K562 (cell line): Measurements from ENCODE around the gene COL9A3. TPM values are rescaled to one million over a fixed set of nuclear protein-coding genes. Genes with fewer than 3 reads are reported as not detected.

Experiments
- ATAC-seq: fragments of 200-7000 bp; cut with Tn5 transposase; 3 replicates; pipeline ENCODE4 v1.9.1; 2020; ENCODE audit warnings: moderate library complexity
- BruUV-seq: library from RNA; stranded (reverse); fragments of 400-500 nt; replicated peaks from 2 replicates; lab custom pipeline; 2021; lab: Mats Ljungman, UMichigan
- CTCF ChIA-PET: fragments of 300-600 bp; formaldehyde crosslinking; extraction: SDS; loops from one replicate; lab custom pipeline; 2021; ENCODE audit warnings: low intra/inter-chr PET ratio; lab: Yijun Ruan, JAX
- POLR2A ChIA-PET: fragments of 300-600, 350-650 bp; sonication (Branson Sonifier 250); formaldehyde crosslinking; extraction: SDS; loops from one replicate; lab custom pipeline; 2021; ENCODE audit warnings: antibody characterized with exemption, inconsistent platforms; lab: Yijun Ruan, JAX
- DNase-seq, 4 experiments: peaks; one replicate each; pipeline versions ENCODE4 v3.0.0 to v3.0.0-alpha.2; 2011 to 2018; ENCODE audit warnings: low spot score in 3 of 4, mixed read lengths in 3 of 4; ENCODE audit errors: extremely low read depth in 1 of 4
- FAIRE-seq: peaks from 2 replicates; lab custom pipeline; 2011; peaks lifted over from hg19 to GRCh38; lab: Jason Lieb, UNC
- H2AFZ ChIP-seq: 2 replicates; pipeline ENCODE4 v1.6.0; 2011; ENCODE audit warnings: low read depth, low read length, control low read depth, inconsistent platforms
- H3K27ac ChIP-seq: fragments of 200-600 bp; 3 replicates; pipeline ENCODE4 v1.8.0; 2011; ENCODE audit warnings: low read depth, mild to moderate bottlenecking, control low read depth, inconsistent platforms, low read length, moderate library complexity, mixed read lengths; ENCODE audit errors: extremely low read depth
- H3K27me3 ChIP-seq, 2 experiments: fragments of 300-600 bp in 1 of 2; 2 replicates in 1 of 2; 3 replicates in 1 of 2; pipeline versions ENCODE4 v1.6.0 to v1.8.0; 2011; ENCODE audit warnings: inconsistent platforms in 2 of 2, low read length in 2 of 2, mild to moderate bottlenecking in 1 of 2, mixed read lengths in 1 of 2, moderate library complexity in 1 of 2; ENCODE audit not compliant: control insufficient read depth in 2 of 2, insufficient read depth in 2 of 2
- H3K36me3 ChIP-seq: fragments of 300-600 bp; 3 replicates; pipeline ENCODE4 v1.8.0; 2011; ENCODE audit warnings: mild to moderate bottlenecking, low read length, inconsistent platforms; ENCODE audit not compliant: control insufficient read depth, insufficient read depth
- H3K4me1 ChIP-seq, 2 experiments: fragments of 200-600 bp in 1 of 2; replicated peaks in 1 of 2; 2 replicates in 1 of 2; 3 replicates in 1 of 2; pipeline versions ENCODE4 v1.5.1 to v1.8.0; 2011; ENCODE audit warnings: inconsistent platforms in 2 of 2, low read length in 2 of 2, mild to moderate bottlenecking in 1 of 2, mixed read lengths in 1 of 2, moderate library complexity in 1 of 2; ENCODE audit not compliant: control insufficient read depth in 2 of 2, insufficient read depth in 2 of 2
- H3K4me2 ChIP-seq: 2 replicates; pipeline ENCODE4 v1.6.1; 2011; ENCODE audit warnings: low read length, control low read depth, inconsistent platforms, mixed read lengths; ENCODE audit not compliant: insufficient read depth
- H3K4me3 ChIP-seq: fragments of 200-600 bp; sonication (generic), shearing (Covaris generic); 2 replicates; pipeline ENCODE4 v1.5.1; 2016; ENCODE audit warnings: control low read depth, inconsistent platforms
- H3K79me2 ChIP-seq: fragments of 200-600 bp; 3 replicates; pipeline ENCODE4 v1.8.0; 2011; ENCODE audit warnings: low read length, inconsistent platforms; ENCODE audit not compliant: control insufficient read depth, insufficient read depth
- H3K9ac ChIP-seq, 2 experiments: 2 replicates each; pipeline versions ENCODE4 v1.6.0 to v1.6.1; 2011; ENCODE audit warnings: low read depth in 2 of 2, low read length in 2 of 2, control low read depth in 1 of 2, inconsistent platforms in 1 of 2, mild to moderate bottlenecking in 1 of 2, mixed read lengths in 1 of 2; ENCODE audit not compliant: insufficient read depth in 1 of 2
- H3K9me1 ChIP-seq: one replicate; pipeline ENCODE4 v1.6.0; 2011; ENCODE audit warnings: inconsistent platforms, mild to moderate bottlenecking, low read length, moderate library complexity; ENCODE audit not compliant: control insufficient read depth, insufficient read depth
- H3K9me3 ChIP-seq: replicated peaks from 2 replicates; pipeline ENCODE4 v1.5.1; 2011; ENCODE audit warnings: low read depth, low read length, inconsistent platforms; ENCODE audit not compliant: control insufficient read depth, insufficient read depth
- H4K20me1 ChIP-seq: replicated peaks from 2 replicates; pipeline ENCODE4 v1.6.1; 2011; ENCODE audit warnings: low read length, inconsistent platforms, mixed read lengths; ENCODE audit not compliant: control insufficient read depth, insufficient read depth
- ATF1 ChIP-seq, 2 experiments: fragments of 450-650 bp in 1 of 2; IDR thresholded peaks; 2 replicates each; pipeline ENCODE4 v1.6.1; 2016; ENCODE audit warnings: missing compliant biosample characterization in 1 of 2, missing genetic modification characterization in 1 of 2
- CHD2 ChIP-seq: IDR thresholded peaks from 2 replicates; pipeline ENCODE4 v1.6.1; 2011; ENCODE audit warnings: low read depth, low read length
- COPS2 ChIP-seq: fragments of 450-650 bp; conservative IDR thresholded peaks from 2 replicates; pipeline ENCODE4 v1.6.1; 2016; ENCODE audit warnings: mild to moderate bottlenecking, moderate library complexity
- MTA2 ChIP-seq: fragments of 450-650 bp; IDR thresholded peaks from 2 replicates; pipeline ENCODE4 v1.6.1; 2016; ENCODE audit warnings: low read depth
- POLR2B ChIP-seq: fragments of 450-650 bp; IDR thresholded peaks from 2 replicates; pipeline ENCODE4 v1.6.1; 2018; ENCODE audit warnings: low read depth; ENCODE audit not compliant: partially characterized antibody
- POLR2G ChIP-seq: fragments of 200-400 bp; formaldehyde crosslinking; IDR thresholded peaks from 2 replicates; pipeline ENCODE4 v1.6.1; 2017; ENCODE audit warnings: low read depth, mild to moderate bottlenecking, antibody characterized with exemption, low read length, moderate library complexity
- SAFB2 ChIP-seq: fragments of 200-400 bp; formaldehyde crosslinking; IDR thresholded peaks from 2 replicates; pipeline ENCODE4 v1.6.1; 2018; ENCODE audit warnings: borderline replicate concordance, low read length, low read depth, moderate library complexity; ENCODE audit not compliant: severe bottlenecking
- TBP ChIP-seq: optimal IDR thresholded peaks from 2 replicates; pipeline ENCODE3; 2011; ENCODE audit warnings: low read depth, low read length, improper control_type of control experiment
- TOE1 ChIP-seq, 2 experiments: fragments of 450-650 bp in 1 of 2; sonication (generic) in 1 of 2; formaldehyde crosslinking in 1 of 2; IDR thresholded peaks; 2 replicates each; pipeline versions ENCODE4 v1.7.1 to v1.8.0; 2016 to 2022; ENCODE audit warnings: borderline replicate concordance in 2 of 2, mild to moderate bottlenecking in 2 of 2, antibody characterized with exemption in 1 of 2, inconsistent platforms in 1 of 2, low read depth in 1 of 2, missing genetic modification reagents in 1 of 2, moderate library complexity in 1 of 2
- ZBTB17 ChIP-seq: fragments of 450-650 bp; formaldehyde crosslinking; IDR thresholded peaks from 2 replicates; pipeline ENCODE4 v1.4.0; 2020; ENCODE audit warnings: mild to moderate bottlenecking
- ZFP1 ChIP-seq: fragments of 450-650 bp; formaldehyde crosslinking; IDR thresholded peaks from 2 replicates; pipeline ENCODE4 v1.4.0; 2020; ENCODE audit warnings: mild to moderate bottlenecking, mixed read lengths
- ZNF277 ChIP-seq: fragments of 250-450 bp; sonication (Bioruptor Pico); IDR thresholded peaks from 2 replicates; pipeline ENCODE4 v1.8.0; 2022; ENCODE audit warnings: inconsistent platforms, mild to moderate bottlenecking, moderate library complexity, borderline replicate concordance
- ZNF75A ChIP-seq: fragments of 450-650 bp; formaldehyde crosslinking; IDR thresholded peaks from 2 replicates; pipeline ENCODE4 v1.4.0; 2020; ENCODE audit warnings: mild to moderate bottlenecking
- WGBS: fragments of 100-300 bp; shearing (Covaris generic); methylation state at CpG from one replicate; pipeline ENCODE4 v1.1.6; 2016; ENCODE audit warnings: low coverage, mixed read lengths; ENCODE audit not compliant: insufficient coverage; ENCODE audit errors: missing lambda C conversion rate; 5-methylcytosine and 5-hydroxymethylcytosine counted together
- in situ Hi-C: fragments of 300-500 bp; cut with MboI; formaldehyde crosslinking; loops from 4 replicates; pipeline ENCODE4 v1.15.0; 2018; ENCODE audit warnings: inconsistent platforms, mixed read lengths
- intact Hi-C: fragments of 100-400 bp; cut with micrococcal nuclease; formaldehyde crosslinking; loops from 2 replicates; pipeline ENCODE4 v1.14.2; 2022
- polyA plus RNA-seq, 8 experiments: library from polyadenylated mRNA; depleted of rRNA in 4 of 8; stranded (reverse) in 5 of 8; unstranded in 3 of 8; fragments of >200 nt; fragmentation: Nextera tagmentation in 2 of 8; fragmentation: Illumina TruSeq in 1 of 8; extraction: Ambion mirVana in 2 of 8; extraction: Trizol in 1 of 8; gene quantifications; 2 replicates each; pipeline versions ENCODE4 v1.2.1 to v1.2.3, GENCODE V29; 2011 to 2014; ENCODE audit warnings: inconsistent platforms in 1 of 8, missing spikeins in 1 of 8
- total RNA-seq, 7 experiments: library from RNA; depleted of rRNA in 6 of 7; stranded (reverse); fragments of >200 nt in 6 of 7; fragmentation: Illumina TruSeq in 2 of 7; extraction: Trizol in 2 of 7; gene quantifications; 2 replicates each; pipeline versions ENCODE4 v1.2.1 to v1.2.3, GENCODE V29; 2011 to 2021; ENCODE audit warnings: low replicate concordance in 1 of 7

The COL9A3 gene
- total and polyA plus RNA-seq, 9 of the 15 experiments (the other 6 are each of a cell fraction or from before 2014, with no cell fraction given) = 0.14 to 3.6 (median 0.88) TPM; not detected in 1

- no peak for FAIRE-seq
- peaks cover 0 to 10% of the 10 kb centered on the region in 2 experiments; a peak in 3 of 5 replicates for H3K27me3 ChIP-seq
- H3K4me1 ChIP-seq = peaks cover 3 to 75% of the 10 kb centered on the region in 2 experiments; a peak in 3 of 5 replicates
- no peaks in the 10 kb centered on the region for H3K9me3 ChIP-seq
- H3K9me1 ChIP-seq = no peaks in the 10 kb centered on the region
- intact Hi-C loops (no loop called here), in situ Hi-C loops (no loop called here)
- ChIA-PET CTCF (no interaction called here), POLR2A (interaction anchor here (0.6 kb wide), 1 partner anchor 400 kb away, joined by 3 read pairs; no protein-coding TSS in a partner anchor)
- no peak for TF ChIP-seq TOE1 (IDR thresholded peaks at IDR 0.05; ENCODE audit: borderline replicate concordance)
- no peak for TF ChIP-seq TOE1 (CRISPR knock-in tag; IDR thresholded peaks at IDR 0.05; ENCODE audit: borderline replicate concordance, low read depth)
- H3K9ac ChIP-seq = no peak overlapping the region; a peak in 1 of 4 replicates
- BruUV-seq = no TSS peak
- H2AFZ ChIP-seq = no peak overlapping the region
- peaks cover 4% of the 10 kb centered on the region for H4K20me1 ChIP-seq
- no peak overlapping the region for H3K27ac ChIP-seq
- no peak overlapping the region for H3K4me2 ChIP-seq
- H3K4me3 ChIP-seq = no peak overlapping the region
- no peak for DNase-seq
- no peak for ATAC-seq
- WGBS = 82% methylated on average over 9 of the region's 10 CpGs
- peaks cover 5% of the 10 kb centered on the region; the same call in 1 of the 3 replicates for H3K79me2 ChIP-seq
- peaks cover 57% of the 10 kb centered on the region; the same call in 2 of the 3 replicates for H3K36me3 ChIP-seq
Observed at GRCh38 chr20:62811720-62812119, 5.1 kb upstream of the COL9A3 start.

- Histone ChIP-seq H3K4me1 (peaks cover 3 to 74% of the 10 kb centered on the region in 2 experiments; a peak in 3 of 5 replicates), H3K27me3 (peaks cover 0 to 10% of the 10 kb centered on the region in 2 experiments; a peak in 3 of 5 replicates), H3K36me3 (peaks cover 51% of the 10 kb centered on the region; the same call in 2 of the 3 replicates), H3K4me3 (no peak overlapping the region), H3K27ac (no peak overlapping the region), H3K9me1 (no peaks in the 10 kb centered on the region), H2AFZ (no peak overlapping the region), H3K79me2 (no peaks in the 10 kb centered on the region), H3K4me2 (no peak overlapping the region), H3K9ac (no peak overlapping the region; a peak in 1 of 4 replicates), H3K9me3 (no peaks in the 10 kb centered on the region), H4K20me1 (peaks cover 4% of the 10 kb centered on the region)
- WGBS = 91% methylated on average over 25 of the region's 43 CpGs
- ATAC-seq (no peak), DNase-seq (no peak), FAIRE-seq (no peak)
- ChIA-PET CTCF (no interaction called here), POLR2A (interaction anchor here (0.6 kb wide), 1 partner anchor 399 kb away, joined by 3 read pairs; no protein-coding TSS in a partner anchor)
- BruUV-seq = no TSS peak
- in situ Hi-C loops (no loop called here), intact Hi-C loops (no loop called here)
- TF ChIP-seq CHD2 (no peak), MTA2 (no peak), ZFP1 (CRISPR knock-in tag) (no peak), POLR2B (no peak), POLR2G (0 out of 2 replicates have a peak, but pooled peaks have one; percentile 40), ZNF75A (CRISPR knock-in tag) (no peak), ZNF277 (no peak), SAFB2 (no peak), TBP (no peak), COPS2 (no peak), ATF1 (CRISPR knock-in tag; IDR thresholded peaks at IDR 0.05) (no peak), ATF1 (tag; IDR thresholded peaks at IDR 0.05) (no peak), ZBTB17 (CRISPR knock-in tag) (no peak)
Observed at GRCh38 chr20:62812181-62812906, 4.5 kb upstream of the COL9A3 start.
